ENCODE results near the gene DHFR2. TPM values are rescaled to one million over a fixed set of nuclear protein-coding genes. Genes with fewer than 3 reads are reported as not detected.

DHFR2 gene
- total RNA-seq, 1 donor = 6.9 TPM

Other genes with a start within 250 kb of the DHFR2 start
- gene PROS1, start 89.0 kb downstream of the DHFR2 start, total RNA-seq (ENCODE audit: low replicate concordance) = 57.1 and 109 TPM in 2 replicates
- gene ARL13B, start 82.8 kb downstream of the DHFR2 start, total RNA-seq (ENCODE audit: low replicate concordance) = 14.6 and 16.4 TPM in 2 replicates
- gene STX19, start 34.3 kb downstream of the DHFR2 start, total RNA-seq (ENCODE audit: low replicate concordance) = not detected in 2 replicates
- 16.4 and 17.8 TPM in 2 replicates for gene NSUN3, start 145 bp upstream of the DHFR2 start, total RNA-seq (ENCODE audit: low replicate concordance)